Measurements from ENCODE around the gene DCLK2. TPM values are rescaled to one million over a fixed set of nuclear protein-coding genes. Genes with fewer than 3 reads are reported as not detected.

The DCLK2 gene
- total RNA-seq, 1 experiment from 2014 or later: 2.7 TPM

DNA sequence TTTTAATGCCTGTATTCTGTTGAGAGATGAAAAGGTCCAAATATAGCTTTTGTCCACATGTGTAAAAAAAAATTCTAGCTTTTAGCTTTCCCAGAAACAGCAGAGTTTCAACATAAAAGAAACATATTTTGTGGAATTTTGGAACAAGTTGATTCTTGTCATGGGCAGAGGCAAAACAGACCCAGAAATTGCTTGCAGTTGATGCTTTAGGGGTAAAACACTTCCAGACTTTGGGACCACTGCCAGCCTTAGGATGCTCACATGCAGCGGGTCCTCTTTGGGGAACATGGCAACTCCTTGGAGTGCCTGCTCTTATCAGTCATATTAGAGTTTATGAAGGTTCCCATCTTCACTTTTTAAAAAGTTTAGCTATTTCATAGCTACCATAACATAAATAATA lies 30.4 kb downstream of the DCLK2 start:
- DNase-seq (ENCODE audit: low read depth, low spot score): no peak
- H3K9ac ChIP-seq (ENCODE audit: low read length): no peak overlapping the region
- H4K20me1 ChIP-seq (ENCODE audit: insufficient read depth): no peaks in the 10 kb centered on the region
- ATAC-seq: no peak
- H3K27ac ChIP-seq (ENCODE audit: low read depth, low read length): no peak overlapping the region
- H3K4me2 ChIP-seq (ENCODE audit: low read length): no peak overlapping the region
- TF ChIP-seq TCF7L2 (IDR thresholded peaks at IDR 0.05; ENCODE audit: borderline replicate concordance, extremely low read depth, insufficient read depth, insufficient read length) (no peak), SRF (IDR thresholded peaks at IDR 0.05; ENCODE audit: low read depth) (no peak), YY1 (IDR thresholded peaks at IDR 0.05; ENCODE audit: extremely low read depth, insufficient replicate concordance, low read depth, low read length) (no peak), JUND (IDR thresholded peaks at IDR 0.05) (no peak), ZFX (IDR thresholded peaks at IDR 0.05) (no peak), CEBPB (IDR thresholded peaks at IDR 0.05; ENCODE audit: low read depth) (no peak), SP1 (IDR thresholded peaks at IDR 0.05; ENCODE audit: low read depth) (no peak), FOSL1 (IDR thresholded peaks at IDR 0.05; ENCODE audit: low read depth) (no peak), EZH2phosphoT487 (IDR thresholded peaks at IDR 0.05; ENCODE audit: borderline replicate concordance) (no peak), RAD21 (IDR thresholded peaks at IDR 0.05; ENCODE audit: low read depth) (no peak), SIN3A (IDR thresholded peaks at IDR 0.05; ENCODE audit: low read depth) (no peak)
- TF ChIP-seq, protein P1, sequence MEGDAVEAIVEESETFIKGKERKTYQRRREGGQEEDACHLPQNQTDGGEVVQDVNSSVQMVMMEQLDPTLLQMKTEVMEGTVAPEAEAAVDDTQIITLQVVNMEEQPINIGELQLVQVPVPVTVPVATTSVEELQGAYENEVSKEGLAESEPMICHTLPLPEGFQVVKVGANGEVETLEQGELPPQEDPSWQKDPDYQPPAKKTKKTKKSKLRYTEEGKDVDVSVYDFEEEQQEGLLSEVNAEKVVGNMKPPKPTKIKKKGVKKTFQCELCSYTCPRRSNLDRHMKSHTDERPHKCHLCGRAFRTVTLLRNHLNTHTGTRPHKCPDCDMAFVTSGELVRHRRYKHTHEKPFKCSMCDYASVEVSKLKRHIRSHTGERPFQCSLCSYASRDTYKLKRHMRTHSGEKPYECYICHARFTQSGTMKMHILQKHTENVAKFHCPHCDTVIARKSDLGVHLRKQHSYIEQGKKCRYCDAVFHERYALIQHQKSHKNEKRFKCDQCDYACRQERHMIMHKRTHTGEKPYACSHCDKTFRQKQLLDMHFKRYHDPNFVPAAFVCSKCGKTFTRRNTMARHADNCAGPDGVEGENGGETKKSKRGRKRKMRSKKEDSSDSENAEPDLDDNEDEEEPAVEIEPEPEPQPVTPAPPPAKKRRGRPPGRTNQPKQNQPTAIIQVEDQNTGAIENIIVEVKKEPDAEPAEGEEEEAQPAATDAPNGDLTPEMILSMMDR (IDR thresholded peaks at IDR 0.05 in 2 of 3, conservative IDR thresholded peaks at IDR 0.05 in 1 of 3; ENCODE audit: borderline replicate concordance in 1 of 3, insufficient read depth in 1 of 3, low read depth in 2 of 3, low read length in 2 of 3): no peak
- TF ChIP-seq, protein P2, sequence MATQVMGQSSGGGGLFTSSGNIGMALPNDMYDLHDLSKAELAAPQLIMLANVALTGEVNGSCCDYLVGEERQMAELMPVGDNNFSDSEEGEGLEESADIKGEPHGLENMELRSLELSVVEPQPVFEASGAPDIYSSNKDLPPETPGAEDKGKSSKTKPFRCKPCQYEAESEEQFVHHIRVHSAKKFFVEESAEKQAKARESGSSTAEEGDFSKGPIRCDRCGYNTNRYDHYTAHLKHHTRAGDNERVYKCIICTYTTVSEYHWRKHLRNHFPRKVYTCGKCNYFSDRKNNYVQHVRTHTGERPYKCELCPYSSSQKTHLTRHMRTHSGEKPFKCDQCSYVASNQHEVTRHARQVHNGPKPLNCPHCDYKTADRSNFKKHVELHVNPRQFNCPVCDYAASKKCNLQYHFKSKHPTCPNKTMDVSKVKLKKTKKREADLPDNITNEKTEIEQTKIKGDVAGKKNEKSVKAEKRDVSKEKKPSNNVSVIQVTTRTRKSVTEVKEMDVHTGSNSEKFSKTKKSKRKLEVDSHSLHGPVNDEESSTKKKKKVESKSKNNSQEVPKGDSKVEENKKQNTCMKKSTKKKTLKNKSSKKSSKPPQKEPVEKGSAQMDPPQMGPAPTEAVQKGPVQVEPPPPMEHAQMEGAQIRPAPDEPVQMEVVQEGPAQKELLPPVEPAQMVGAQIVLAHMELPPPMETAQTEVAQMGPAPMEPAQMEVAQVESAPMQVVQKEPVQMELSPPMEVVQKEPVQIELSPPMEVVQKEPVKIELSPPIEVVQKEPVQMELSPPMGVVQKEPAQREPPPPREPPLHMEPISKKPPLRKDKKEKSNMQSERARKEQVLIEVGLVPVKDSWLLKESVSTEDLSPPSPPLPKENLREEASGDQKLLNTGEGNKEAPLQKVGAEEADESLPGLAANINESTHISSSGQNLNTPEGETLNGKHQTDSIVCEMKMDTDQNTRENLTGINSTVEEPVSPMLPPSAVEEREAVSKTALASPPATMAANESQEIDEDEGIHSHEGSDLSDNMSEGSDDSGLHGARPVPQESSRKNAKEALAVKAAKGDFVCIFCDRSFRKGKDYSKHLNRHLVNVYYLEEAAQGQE (IDR thresholded peaks at IDR 0.05; ENCODE audit: low read depth): no peak
- TF ChIP-seq, protein P3, sequence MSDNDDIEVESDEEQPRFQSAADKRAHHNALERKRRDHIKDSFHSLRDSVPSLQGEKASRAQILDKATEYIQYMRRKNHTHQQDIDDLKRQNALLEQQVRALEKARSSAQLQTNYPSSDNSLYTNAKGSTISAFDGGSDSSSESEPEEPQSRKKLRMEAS (IDR thresholded peaks at IDR 0.05): no peak
- no peaks in the 10 kb centered on the region for H3K79me2 ChIP-seq (ENCODE audit: insufficient read depth, low read length)
- H3K4me3 ChIP-seq (replicated peaks in 1 of 2; ENCODE audit: low read depth in 1 of 2, low read length in 2 of 2): no peak overlapping the region
- no peaks in the 10 kb centered on the region for H3K9me2 ChIP-seq (ENCODE audit: insufficient read depth)
- H3K27me3 ChIP-seq (ENCODE audit: insufficient read depth, low read length): no peaks in the 10 kb centered on the region
- H2AFZ ChIP-seq (ENCODE audit: low read depth, low read length, poor library complexity, severe bottlenecking): no peak overlapping the region
- BruUV-seq (replicated peaks): no TSS peak
- no peaks in the 10 kb centered on the region for H3K36me3 ChIP-seq (ENCODE audit: control insufficient read depth in 1 of 2, insufficient read depth in 2 of 2, low read length in 2 of 2)
- no peaks in the 10 kb centered on the region for H3K4me1 ChIP-seq (ENCODE audit: control insufficient read depth in 1 of 2, insufficient read depth in 2 of 2, low read length in 2 of 2)
- ChIA-PET CTCF (no interaction called here), RAD21 (ENCODE audit: low non-redundant PET in 1 of 2, low total read pairs in 2 of 2, uncharacterized antibody in 2 of 2, unreplicated experiment in 2 of 2) (no interaction called here), POLR2A (no interaction called here)
- intact Hi-C loops (cut with micrococcal nuclease): no loop called here
- no peaks in the 10 kb centered on the region for H3K9me3 ChIP-seq (ENCODE audit: control insufficient read depth in 1 of 2, insufficient read depth in 1 of 2, low read depth in 1 of 2, low read length in 2 of 2)

Data from HCT116 (cell line).